HG03558 (cell line): ENCODE data around the gene ZFR.
A peak's percentile ranks its signal among the peaks of the same experiment; 100 is the strongest.
"Not testable (repeated sequence)": the region's sequence is repeated elsewhere in the genome, so short reads cannot be mapped to it uniquely, and the experiment has no call there.

Source experiments
- ATAC-seq: cut with Tn5 transposase; IDR thresholded peaks from one replicate; pipeline ENCODE4 v1.9.1; 2021; ENCODE audit warnings: moderate number of reproducible peaks; ENCODE audit not compliant: unreplicated experiment; ENCODE audit errors: extremely low read depth

Gene ZFR

GRCh38 chr5:32367271-32367670 lies 77.3 kb downstream of the ZFR start:
- ATAC-seq, result not testable (repeated sequence)

- ATAC-seq, result no peak
Observed at GRCh38 chr5:32365623-32366022, 78.9 kb downstream of the ZFR start.

DNA sequence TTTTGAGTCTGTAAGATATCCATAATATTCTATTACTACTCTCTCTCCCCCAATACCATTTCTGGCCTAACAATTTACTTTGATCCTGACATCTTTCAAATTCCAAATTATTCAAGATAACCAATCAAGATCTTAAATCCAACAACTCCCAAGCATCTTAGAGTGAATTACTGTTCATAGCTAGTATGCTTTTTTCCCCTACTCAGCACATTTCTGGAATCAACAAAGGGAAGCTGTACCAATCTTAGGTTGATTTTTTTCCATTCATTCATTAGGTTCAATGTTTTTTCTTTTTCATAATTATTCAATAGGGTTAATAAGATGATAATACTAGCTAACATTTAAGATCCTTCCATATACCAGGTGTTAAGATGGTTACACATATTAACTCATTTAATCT lies 81.5 kb downstream of the ZFR start:
- ATAC-seq, result no peak

DNA sequence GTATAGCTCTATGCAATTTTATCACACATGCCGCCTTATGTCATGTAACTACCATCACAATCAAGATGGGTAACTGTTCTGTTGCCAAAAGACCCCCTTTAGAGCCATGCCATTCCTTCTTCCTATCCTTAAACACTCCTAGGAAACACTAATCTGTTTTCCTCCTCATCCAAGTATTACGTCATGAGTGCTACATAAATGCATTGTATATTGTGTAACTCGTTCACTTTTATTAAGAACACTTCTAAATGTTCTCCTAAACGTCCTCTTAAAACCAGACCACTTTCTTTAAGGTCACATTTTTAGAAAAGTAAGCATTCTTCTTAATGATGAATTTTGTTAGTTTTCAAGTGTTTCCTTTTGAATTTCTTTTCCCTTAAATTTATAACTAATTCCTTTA lies 82.0 kb downstream of the ZFR start:
- ATAC-seq, result no peak

DNA sequence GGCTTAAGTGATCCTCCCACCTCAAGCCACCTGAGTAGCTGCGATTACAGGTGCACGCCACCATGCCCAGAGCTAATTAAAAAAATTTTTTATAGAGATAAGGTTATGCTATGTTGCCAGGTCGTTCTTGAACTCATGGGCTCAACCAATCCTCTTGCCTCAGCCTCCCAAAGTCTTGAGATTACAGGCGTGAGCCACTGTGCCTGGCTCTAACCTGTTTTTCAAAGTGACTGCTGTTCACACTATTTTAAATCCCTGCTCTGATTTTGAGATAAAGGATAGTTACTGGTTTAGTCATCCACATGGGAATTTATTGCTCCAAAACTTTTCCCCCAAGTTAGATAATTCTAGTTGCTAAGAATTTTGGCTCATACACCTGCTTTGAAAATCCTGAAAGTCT lies 83.6 kb downstream of the ZFR start:
- no peak for ATAC-seq

DNA sequence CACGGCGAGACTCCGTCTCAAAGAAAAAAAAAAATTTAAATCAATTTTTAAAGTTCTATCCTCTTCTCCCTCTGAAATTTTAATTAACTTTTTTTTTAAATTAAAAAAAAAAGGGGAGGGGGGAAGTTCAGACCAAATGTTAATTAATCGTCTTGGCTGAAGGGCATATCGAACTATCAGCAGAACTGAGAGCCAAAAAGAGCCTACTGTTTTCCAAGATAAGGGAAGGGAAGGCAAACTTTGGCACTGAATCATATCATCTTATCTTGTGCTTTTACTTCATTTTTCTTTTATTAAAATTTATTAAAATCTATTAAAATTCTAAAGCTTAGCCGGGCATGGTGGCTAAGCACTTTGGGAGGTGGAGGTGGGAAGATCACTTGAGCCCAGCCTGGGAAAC lies 85.9 kb downstream of the ZFR start:
- ATAC-seq, result no peak

GRCh38 chr5:32357658-32358057 lies 86.9 kb downstream of the ZFR start:
- ATAC-seq, result no peak

GRCh38 chr5:32355686-32356085 lies 88.9 kb downstream of the ZFR start:
- no peak for ATAC-seq

GRCh38 chr5:32353420-32353819 lies 91.1 kb downstream of the ZFR start:
- no peak for ATAC-seq

GRCh38 chr5:32352685-32353084 lies 91.9 kb downstream of the ZFR start:
- no peak for ATAC-seq

GRCh38 chr5:32346869-32347268 lies 97.7 kb downstream of the ZFR start:
- ATAC-seq, result no peak

DNA sequence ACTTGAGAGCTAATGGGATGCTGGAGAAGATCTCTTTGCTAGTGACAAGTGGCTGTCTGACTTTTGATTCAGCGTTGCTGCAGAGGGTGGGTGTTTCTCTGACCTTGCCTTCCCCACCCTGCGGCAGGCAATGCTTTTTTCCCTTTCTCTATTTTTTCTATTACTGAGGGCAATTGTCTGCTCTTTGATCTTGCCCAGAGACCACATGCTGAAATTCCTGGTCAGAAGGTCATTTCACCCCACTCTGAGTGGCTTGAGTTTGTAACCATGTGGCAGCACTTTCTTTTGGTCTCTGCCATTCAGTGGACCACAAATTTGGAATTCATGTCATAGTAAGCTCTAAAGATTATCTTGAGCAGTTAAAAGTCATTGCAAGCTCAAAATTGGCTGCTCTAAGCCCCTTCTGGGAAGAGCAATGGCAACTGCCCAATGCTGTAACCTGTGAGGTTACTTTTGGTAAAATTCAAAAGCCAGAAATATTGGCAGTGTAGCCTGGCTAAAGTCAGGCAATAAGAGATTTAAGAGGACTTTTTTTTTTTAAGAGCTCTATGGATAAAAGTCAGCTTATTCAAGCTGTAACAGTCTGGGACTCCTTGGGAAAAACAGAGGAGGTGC lies 101.4 kb downstream of the ZFR start:
- ATAC-seq, result no peak

GRCh38 chr5:32342656-32343055 lies 101.9 kb downstream of the ZFR start:
- no peak for ATAC-seq

GRCh38 chr5:32339878-32340277 lies 104.7 kb downstream of the ZFR start:
- ATAC-seq, result no peak

GRCh38 chr5:32339198-32339597 lies 105.3 kb downstream of the ZFR start:
- ATAC-seq, result no peak

GRCh38 chr5:32332966-32333365 lies 111.6 kb downstream of the ZFR start:
- no peak for ATAC-seq

DNA sequence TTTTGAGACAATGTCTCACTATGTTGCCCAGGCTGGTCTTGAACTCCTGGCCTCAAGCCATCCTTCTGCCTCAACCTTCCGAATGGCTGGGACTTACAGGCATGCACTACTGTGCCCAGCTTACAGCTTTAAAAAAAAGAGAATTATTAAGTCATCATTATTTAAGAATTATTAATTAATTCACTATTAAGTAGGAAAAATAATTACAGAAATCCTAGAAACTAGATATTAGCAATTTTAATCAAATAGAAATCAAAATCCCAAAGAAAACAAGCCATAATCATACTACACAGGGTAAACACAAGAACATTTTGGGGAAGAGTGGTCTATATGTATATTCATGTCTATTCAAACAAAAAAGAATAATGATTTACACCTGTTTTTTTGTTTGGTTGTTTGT lies 112.2 kb downstream of the ZFR start:
- ATAC-seq, result no peak

DNA sequence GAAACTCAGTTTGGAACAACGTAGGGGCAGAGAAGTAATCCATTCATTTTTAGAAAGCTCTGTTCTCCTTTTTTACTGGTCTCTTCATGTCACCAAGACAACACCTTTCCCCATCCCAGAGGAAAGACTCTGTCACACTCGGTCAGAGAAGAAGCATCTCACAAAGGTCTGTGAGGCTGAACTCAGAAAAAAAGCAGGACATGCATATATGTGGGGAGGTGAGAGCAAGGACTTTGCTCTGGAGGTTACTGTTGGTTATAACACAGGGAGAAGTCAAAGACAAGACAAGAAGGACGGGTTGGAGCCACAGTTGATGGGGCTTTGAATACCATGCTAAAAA lies 112.6 kb downstream of the ZFR start:
- ATAC-seq, result no peak

DNA sequence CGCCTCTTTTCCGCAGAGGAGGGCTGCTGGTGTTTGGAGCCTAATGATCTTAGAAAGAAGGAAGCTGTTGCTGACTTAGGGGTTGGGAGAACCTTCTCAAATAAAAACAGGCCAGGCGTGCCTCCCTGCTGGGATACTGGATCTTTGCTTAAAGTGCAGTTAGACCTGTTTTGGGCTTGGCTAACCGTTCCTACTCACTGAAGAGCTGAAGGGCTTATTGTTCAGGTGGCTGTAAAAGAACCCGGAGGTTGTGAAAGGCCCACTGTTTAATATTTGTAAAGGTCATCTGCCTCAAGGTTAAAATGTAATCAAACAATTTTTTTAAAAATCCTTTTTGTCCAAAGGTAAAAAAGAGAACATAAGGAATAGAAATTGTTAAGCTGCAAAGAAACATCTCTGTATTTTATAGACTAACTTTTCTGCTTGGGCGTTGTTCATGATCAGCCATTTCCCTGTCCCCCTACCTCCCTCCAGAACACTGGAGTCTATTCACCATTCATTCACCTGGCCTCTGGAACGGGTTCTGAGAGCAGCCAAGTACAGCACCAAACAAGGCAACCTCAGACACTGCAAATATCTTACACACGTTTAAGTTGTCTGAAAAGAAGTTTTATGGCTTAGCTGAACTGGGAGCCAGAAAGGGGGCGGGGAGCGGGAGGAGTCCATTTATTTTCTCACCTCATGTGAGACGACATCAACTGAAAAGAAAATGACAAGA lies 113.2 kb downstream of the ZFR start:
- no peak for ATAC-seq

GRCh38 chr5:32330126-32330971 lies 114.2 kb downstream of the ZFR start:
- no peak for ATAC-seq

DNA sequence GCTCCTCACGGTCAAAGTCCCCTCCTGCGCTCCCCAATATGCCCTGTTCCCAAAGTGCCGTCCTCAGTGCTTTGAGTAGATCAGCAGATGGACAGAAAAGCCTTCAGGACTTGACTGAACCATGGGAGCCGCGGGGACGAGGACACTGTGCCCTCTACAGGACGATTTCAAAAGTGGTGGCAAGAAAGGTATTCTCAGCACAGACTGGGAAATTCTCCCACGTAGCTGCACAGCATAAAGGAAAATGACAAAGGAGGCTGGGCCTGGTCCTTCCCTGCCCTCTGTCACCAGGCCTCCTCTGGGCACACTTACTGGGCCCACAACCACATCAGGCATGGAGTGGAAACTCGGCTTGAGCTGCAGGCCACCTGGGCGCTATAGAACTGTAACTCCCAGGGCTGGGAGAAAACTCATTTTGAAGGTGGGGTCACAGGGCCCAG lies 115.1 kb downstream of the ZFR start:
- ATAC-seq, result peak; percentile 55
